Activated T-helper 1 cell treated with Interleukin-2 at 50 U/mL for 16 hours (primary cell): ENCODE measurements around the gene S1PR4.
"Not testable (repeated sequence)": the region's sequence is repeated elsewhere in the genome, so short reads cannot be mapped to it uniquely, and the experiment has no call there.

Experiments used
- DNase-seq: peaks from one replicate; pipeline ENCODE4 v3.0.0-alpha.2; 2020; ENCODE audit warnings: low read depth

S1PR4 gene

GRCh38 chr19:3183721-3184641 is 5.4 kb downstream of the S1PR4 start:
- no peak for DNase-seq

GRCh38 chr19:3184847-3185460 is 6.4 kb downstream of the S1PR4 start:
- peak; percentile 47 for DNase-seq

DNA sequence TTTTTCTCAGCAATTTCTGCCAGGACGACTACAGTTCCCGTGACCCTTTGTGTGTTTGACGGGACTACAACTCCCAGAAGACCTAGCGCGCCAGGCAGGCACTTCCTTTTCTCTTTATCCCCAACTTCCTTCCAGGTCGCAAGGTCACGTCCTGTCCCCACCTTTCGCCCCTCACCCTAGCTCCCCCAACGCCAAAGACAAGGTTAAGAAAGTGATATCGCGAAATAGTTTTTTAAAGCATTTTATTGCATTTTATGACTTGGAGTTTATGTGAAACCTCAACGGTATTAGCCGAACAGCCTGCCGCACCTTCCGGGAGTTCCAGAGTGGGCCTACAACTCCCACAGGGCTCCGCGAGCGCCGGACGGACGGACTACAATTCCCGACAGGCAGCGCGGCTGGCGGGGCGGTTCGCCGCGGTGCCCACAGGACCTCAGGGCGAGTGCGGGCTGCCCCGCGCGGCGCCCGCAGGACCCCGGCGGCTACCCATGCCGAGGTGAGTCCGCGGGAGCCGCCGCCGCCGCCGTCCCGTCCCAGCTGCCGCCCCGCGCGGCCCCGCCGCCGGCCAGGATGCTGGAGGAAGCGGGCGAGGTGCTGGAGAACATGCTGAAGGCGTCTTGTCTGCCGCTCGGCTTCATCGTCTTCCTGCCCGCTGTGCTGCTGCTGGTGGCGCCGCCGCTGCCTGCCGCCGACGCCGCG is 7.0 kb downstream of the S1PR4 start, which contains the start of gene NCLN:
Gene NCLN (plus strand): TSS at position 470 of the 699 bp plus-strand sequence. CDS start 101 bp downstream, at position 571.
- peak; percentile 91 for DNase-seq

GRCh38 chr19:3186160-3186688 is 7.7 kb downstream of the S1PR4 start:
- no peak for DNase-seq

GRCh38 chr19:3186891-3187661 is 8.5 kb downstream of the S1PR4 start:
- no peak for DNase-seq

DNA sequence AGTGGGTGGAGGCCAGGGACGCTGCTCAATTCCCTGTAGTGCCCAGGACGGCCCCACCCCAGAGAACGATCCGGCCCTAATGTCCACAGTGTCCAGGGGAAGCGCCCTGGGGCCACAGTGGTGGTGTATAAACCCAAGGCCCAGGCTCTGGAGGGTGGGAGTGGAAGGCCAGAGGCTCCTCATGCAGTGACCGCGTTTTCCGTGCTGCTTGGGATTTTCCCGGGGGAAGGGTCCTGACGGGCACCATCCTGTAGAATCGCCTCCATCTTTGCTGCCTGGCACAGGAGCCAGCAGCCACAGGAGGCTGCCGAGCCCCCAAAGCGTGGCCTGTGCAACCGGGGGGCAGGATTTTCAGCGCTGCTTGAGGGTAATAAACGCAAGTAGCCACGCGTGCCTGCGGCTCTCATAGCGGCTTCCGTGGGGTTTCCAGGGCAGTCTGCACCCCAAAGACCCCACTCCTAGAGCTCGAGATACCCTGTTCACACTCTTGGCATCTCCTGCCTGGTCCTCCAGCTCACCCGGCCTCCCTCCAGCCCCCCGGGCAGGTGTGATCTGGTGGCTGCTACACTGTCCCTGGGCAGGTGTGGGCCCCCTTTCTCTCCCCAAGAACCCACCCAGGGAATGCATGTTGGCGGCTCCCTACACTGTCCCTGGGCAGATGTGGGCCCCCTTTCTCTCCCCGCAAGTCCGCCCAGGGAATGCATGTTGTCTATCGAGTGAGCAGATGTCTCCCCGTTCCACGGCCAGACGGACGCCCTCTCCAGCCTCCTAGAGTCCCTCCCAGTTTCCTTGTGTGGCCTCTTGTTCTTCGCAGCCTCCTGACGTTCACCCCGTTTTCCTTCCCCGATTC is 9.3 kb downstream of the S1PR4 start:
- DNase-seq: no peak

DNA sequence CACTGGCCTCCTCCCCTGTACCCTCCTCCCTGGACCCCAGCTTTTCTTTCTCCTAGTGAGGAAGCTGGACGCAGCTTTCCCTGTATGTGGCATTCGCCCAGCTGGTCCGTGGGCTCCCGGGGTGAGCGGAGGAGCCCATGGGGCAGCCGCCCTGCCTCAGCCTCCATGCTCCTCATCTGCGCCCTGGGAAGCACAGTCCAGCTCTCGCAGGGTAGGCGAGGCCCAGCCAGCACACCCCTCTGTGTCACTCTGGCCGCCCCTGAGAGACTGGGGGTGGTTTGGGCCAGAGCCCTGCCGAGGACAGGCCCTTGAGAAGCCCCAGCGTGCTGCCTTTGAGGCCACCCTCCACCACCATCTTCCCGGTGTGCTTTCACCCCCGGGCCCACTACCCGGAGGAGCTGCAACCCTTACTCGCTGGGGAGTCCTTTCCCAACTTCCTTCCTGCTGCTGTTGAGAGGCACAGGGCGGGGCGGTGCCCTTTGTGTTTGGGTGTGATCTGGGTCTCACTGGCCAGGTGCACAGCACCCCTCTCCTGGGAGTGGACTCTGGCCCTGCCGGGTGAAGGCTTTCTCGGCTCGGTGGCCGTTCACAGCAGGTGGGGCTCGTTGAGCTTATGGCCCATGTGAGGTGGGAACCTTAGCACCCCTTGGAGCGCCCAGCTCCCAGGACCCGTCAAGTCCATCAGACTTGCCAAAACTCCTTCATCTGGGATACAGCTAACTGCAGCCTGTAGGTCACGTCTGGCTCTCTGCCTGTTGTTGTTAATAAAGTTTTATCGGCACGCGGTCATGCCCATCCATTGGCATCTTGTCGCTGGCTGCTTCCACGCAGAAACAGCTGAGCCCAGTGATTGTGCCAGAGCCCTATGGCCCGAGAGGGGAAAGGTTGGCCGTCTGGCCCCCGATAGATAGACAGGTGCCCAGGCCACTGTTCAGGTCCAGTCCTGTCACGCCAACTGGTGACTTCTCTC is 10.3 kb downstream of the S1PR4 start:
- DNase-seq: no peak

GRCh38 chr19:3189702-3190469 is 11.3 kb downstream of the S1PR4 start:
- no peak for DNase-seq

GRCh38 chr19:3190470-3190770 is 11.9 kb downstream of the S1PR4 start:
- no peak for DNase-seq

- DNase-seq: no peak
These were observed 12.6 kb downstream of the S1PR4 start for GRCh38 chr19:3190921-3191805.

DNA sequence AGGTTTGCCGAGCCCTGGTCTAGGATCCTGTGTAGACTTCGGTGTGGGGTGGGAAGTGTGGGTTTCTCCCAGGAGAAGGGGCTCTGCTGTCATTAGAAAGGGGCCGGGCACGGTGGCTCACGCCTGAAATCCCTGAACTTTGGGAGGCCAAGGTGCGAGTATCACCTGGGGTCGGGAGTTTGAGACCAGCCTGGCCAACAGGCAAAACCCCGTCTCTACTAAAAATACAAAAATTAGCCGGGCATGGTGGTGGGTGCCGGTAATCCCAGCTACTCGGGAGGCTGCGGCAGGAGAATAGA is 13.2 kb downstream of the S1PR4 start:
- DNase-seq: not testable (repeated sequence)

- DNase-seq: no peak
These were observed 13.7 kb downstream of the S1PR4 start for GRCh38 chr19:3192228-3192635.

GRCh38 chr19:3192684-3193083 is 14.1 kb downstream of the S1PR4 start:
- no peak for DNase-seq

DNA sequence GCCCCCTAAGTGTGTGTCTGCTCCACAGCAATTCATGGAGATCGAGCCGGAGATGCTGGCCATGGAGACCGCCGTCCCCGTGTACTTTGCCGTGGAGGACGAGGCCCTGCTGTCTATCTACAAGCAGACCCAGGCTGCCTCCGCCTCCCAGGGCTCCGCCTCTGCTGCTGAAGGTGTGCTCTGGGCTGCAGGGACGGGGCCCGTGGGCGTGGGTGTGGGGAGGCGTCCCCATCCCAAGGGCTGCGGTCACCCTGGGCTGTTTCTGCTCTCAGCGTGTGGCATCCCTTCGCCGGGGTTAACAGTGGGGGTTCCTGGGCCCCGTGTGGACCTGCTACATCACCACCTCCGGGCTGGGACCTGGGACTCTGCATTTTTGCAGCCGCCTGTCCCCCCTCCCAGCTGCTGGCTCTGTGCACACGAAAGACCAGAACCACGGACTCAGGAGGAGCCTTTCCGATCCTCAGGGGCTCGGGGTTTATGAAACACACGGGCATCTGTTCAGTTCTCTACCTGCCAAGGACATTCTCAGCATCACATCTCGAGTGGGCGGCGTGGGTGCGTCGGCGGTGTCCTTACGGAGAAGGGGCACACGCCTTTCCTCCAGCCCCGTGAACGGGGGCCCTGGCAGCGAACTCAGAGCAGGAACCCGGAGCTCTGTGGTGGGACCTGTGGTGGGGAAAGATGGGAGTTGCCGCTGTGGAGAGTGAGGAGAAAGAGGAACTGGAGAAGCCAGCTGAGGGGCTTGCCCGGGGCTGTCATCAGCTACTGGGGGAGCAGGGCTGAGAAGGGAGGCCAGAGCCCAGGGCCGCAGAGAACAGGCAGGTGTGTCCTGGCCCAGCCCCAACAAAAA is 14.9 kb downstream of the S1PR4 start:
- no peak for DNase-seq

DNA sequence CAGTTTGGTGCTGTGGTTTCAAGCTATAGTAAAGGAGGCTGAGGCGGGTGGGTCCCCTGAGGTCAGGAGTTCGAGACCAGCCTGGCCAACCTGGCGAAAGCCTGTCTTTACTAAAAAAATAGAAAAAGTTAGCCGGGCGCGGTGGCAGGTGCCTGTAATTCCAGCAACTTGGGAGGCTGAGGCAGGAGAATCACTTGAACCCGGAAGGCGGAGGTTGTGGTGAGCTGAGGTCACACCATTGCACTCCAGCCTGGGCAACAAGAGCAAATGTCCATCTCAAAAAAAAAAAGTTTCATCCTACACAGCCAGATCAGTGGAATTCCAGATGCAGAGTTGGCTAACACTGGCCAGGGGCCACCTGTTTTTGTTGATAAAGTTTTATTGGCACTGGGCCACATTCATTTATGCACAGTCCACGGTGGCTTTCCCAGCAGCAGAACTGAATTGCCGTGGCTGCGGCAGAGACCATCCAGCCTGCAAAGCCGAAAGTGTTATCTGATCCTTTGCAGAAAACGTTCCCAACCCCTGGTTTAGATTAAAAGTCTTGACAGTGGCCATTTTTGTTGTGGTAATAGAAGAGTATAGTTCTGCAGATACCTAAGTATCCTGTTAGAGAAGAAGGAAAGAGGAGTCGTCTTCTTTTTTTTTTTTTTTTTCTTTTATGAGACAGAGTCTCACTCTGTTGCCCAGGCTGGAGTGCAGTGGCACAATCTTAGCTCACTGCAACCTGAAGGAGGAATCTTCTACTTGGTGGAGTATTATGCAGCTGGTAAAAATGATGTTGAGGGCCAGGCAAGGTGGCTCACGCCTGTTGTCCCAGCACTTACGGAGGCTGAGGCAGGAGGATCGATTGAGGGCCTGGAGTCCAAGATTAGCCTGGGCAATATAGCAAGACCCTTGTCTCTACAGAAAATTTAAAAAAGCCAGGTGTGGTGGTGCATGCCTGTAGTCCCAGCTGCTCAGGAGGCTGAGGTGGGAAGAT is 15.8 kb downstream of the S1PR4 start:
- DNase-seq: no peak
